ENCODE results near the gene APAF1. TPM values are rescaled to one million over a fixed set of nuclear protein-coding genes. Genes with fewer than 3 reads are reported as not detected.

APAF1 gene
- total RNA-seq, 1 donor from 2014 or later = 45.9 TPM

DNA sequence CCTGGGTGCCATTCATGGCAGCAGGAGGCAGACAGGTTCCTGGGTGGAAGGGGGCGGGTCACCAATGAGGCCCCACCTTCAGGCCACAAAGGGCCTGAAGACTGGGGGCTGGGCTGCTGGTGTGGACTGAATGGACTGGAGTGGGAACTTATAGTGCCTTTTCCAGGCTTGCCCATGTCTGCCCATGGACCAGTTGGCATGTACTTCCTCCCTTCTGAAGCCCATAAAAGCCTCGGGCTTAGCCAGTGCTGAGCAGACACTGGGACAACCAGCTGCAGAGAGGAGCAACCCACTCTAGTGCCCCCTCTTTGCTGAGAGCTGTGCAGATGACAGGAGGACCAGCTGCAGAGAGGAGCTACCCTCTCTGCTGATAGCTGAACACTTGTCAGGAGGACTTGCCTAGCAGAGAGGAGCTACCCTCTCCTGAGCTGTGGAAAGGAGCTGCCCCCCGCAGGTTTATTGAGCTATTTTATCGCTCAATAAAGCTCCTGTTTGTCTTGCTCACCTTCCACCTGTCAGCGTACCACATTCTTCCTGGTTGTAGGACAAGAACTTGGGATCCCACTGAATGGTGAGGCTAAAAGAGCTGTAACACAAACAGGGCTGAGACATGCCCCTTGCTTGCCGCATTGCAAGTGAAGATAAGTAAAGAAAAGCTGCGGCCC is 34.0 kb downstream of the APAF1 start:
- Mint-ChIP-seq H3K27me3 (ENCODE audit: unreplicated experiment) (no peaks in the 10 kb centered on the region), H3K9me3 (ENCODE audit: unreplicated experiment) (no peaks in the 10 kb centered on the region), H3K36me3 (ENCODE audit: low read depth, unreplicated experiment) (peaks cover 20% of the 10 kb centered on the region), H3K27ac (ENCODE audit: unreplicated experiment) (no peak overlapping the region), H3K4me1 (ENCODE audit: unreplicated experiment) (no peaks in the 10 kb centered on the region), H3K4me3 (ENCODE audit: unreplicated experiment) (no peak overlapping the region)
- TF ChIP-seq, protein P1, sequence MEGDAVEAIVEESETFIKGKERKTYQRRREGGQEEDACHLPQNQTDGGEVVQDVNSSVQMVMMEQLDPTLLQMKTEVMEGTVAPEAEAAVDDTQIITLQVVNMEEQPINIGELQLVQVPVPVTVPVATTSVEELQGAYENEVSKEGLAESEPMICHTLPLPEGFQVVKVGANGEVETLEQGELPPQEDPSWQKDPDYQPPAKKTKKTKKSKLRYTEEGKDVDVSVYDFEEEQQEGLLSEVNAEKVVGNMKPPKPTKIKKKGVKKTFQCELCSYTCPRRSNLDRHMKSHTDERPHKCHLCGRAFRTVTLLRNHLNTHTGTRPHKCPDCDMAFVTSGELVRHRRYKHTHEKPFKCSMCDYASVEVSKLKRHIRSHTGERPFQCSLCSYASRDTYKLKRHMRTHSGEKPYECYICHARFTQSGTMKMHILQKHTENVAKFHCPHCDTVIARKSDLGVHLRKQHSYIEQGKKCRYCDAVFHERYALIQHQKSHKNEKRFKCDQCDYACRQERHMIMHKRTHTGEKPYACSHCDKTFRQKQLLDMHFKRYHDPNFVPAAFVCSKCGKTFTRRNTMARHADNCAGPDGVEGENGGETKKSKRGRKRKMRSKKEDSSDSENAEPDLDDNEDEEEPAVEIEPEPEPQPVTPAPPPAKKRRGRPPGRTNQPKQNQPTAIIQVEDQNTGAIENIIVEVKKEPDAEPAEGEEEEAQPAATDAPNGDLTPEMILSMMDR (IDR thresholded peaks at IDR 0.05; ENCODE audit: unreplicated experiment) = no peak
- DNase-seq (ENCODE audit: low spot score) = no peak

DNA sequence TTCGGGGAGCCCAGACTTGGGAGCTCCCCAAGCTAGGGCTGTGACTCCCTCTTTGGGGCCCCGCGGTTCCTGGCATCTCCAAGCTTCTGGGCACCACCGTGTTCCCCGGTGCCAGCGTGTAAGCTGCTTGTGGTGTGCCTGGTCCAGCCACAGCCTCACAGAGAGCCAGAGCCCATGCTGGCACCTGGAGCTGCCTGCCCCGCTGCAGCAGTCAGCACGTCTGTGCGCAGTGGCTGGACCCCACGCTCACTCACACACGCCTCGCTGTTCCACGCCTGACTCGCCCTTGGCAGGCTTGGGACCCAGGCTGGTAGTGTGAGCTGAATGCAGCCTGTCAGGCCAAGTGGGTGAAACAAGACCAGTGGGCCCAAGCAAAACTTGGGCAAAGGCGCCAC is 34.5 kb downstream of the APAF1 start:
- H3K27me3 Mint-ChIP-seq (ENCODE audit: unreplicated experiment) = no peaks in the 10 kb centered on the region
- TF ChIP-seq, protein P1 (IDR thresholded peaks at IDR 0.05; ENCODE audit: unreplicated experiment) = no peak

GRCh38 chr12:98684199-98684598 is 39.1 kb downstream of the APAF1 start:
- Mint-ChIP-seq H3K4me3 (ENCODE audit: unreplicated experiment) (no peak overlapping the region), H3K4me1 (ENCODE audit: unreplicated experiment) (no peaks in the 10 kb centered on the region), H3K9me3 (ENCODE audit: unreplicated experiment) (no peaks in the 10 kb centered on the region), H3K27me3 (ENCODE audit: unreplicated experiment) (peaks cover under 1% of the 10 kb centered on the region), H3K27ac (ENCODE audit: unreplicated experiment) (no peak overlapping the region), H3K36me3 (ENCODE audit: low read depth, unreplicated experiment) (peaks cover 25% of the 10 kb centered on the region)
- no peak for DNase-seq (ENCODE audit: low spot score)
- TF ChIP-seq, protein P1 (IDR thresholded peaks at IDR 0.05; ENCODE audit: unreplicated experiment) = no peak

More for the DNA sequence above, 34.5 kb downstream of the APAF1 start:
- Mint-ChIP-seq H3K4me1 (ENCODE audit: unreplicated experiment) (no peaks in the 10 kb centered on the region), H3K27ac (ENCODE audit: unreplicated experiment) (no peak overlapping the region), H3K36me3 (ENCODE audit: low read depth, unreplicated experiment) (peaks cover 22% of the 10 kb centered on the region), H3K4me3 (ENCODE audit: unreplicated experiment) (no peak overlapping the region), H3K9me3 (ENCODE audit: unreplicated experiment) (no peaks in the 10 kb centered on the region)
- no peak for DNase-seq (ENCODE audit: low spot score)

DNA sequence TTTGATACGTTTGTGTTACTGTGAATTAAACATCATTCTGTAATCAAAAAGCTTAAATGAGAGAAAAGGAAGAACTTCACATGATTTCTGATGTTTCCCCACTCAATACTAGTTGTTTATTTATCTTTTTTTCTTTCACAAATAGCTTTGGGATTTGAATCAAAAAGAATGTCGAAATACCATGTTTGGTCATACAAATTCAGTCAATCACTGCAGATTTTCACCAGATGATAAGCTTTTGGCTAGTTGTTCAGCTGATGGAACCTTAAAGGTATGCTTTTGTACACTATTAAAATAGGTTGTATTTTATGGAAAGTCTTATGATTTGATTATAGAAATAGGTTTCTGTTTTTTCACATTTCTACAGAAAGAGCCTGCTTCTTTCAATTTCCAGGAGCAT is 41.5 kb downstream of the APAF1 start:
- no peaks in the 10 kb centered on the region for H3K9me3 Mint-ChIP-seq (ENCODE audit: unreplicated experiment)
- H3K4me1 Mint-ChIP-seq (ENCODE audit: unreplicated experiment) = no peaks in the 10 kb centered on the region
- no peak overlapping the region for H3K27ac Mint-ChIP-seq (ENCODE audit: unreplicated experiment)
- DNase-seq (ENCODE audit: low spot score) = no peak
- TF ChIP-seq, protein P1 (IDR thresholded peaks at IDR 0.05; ENCODE audit: unreplicated experiment) = no peak
- H3K4me3 Mint-ChIP-seq (ENCODE audit: unreplicated experiment) = no peak overlapping the region
- H3K27me3 Mint-ChIP-seq (ENCODE audit: unreplicated experiment) = peaks cover 2% of the 10 kb centered on the region
- H3K36me3 Mint-ChIP-seq (ENCODE audit: low read depth, unreplicated experiment) = peaks cover 31% of the 10 kb centered on the region

DNA sequence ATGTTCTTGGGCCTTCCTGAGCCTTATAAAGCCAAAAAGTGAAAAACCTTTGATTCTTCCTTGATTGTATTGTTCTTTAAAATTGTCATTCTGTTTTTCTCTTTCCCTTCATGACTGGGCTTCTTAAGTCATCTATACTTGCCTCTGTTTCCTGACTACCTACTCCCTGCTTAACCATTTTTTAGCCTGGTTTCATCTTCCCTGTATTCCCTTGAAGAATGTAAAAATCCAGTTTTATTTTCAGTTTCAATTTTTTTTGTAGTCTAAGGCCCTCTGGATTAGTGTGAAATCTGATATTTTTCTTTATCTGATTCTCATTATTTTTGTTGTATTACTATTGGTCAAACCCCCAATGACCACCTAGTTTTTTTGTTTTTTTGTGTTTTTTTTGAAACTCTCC is 46.3 kb downstream of the APAF1 start:
- H3K27ac Mint-ChIP-seq (ENCODE audit: unreplicated experiment) = no peak overlapping the region
- H3K27me3 Mint-ChIP-seq (ENCODE audit: unreplicated experiment) = peaks cover 3% of the 10 kb centered on the region
- TF ChIP-seq, protein P1 (IDR thresholded peaks at IDR 0.05; ENCODE audit: unreplicated experiment) = no peak
- H3K4me3 Mint-ChIP-seq (ENCODE audit: unreplicated experiment) = no peak overlapping the region
- no peak for DNase-seq (ENCODE audit: low spot score)
- H3K4me1 Mint-ChIP-seq (ENCODE audit: unreplicated experiment) = peaks cover 17% of the 10 kb centered on the region
- H3K36me3 Mint-ChIP-seq (ENCODE audit: low read depth, unreplicated experiment) = peaks cover 21% of the 10 kb centered on the region
- H3K9me3 Mint-ChIP-seq (ENCODE audit: unreplicated experiment) = no peaks in the 10 kb centered on the region
